HEK293T (cell line): ENCODE measurements around the gene ASIC4.

Source experiments
- ARNT ChIP-seq: fragments of 450-650 bp; IDR thresholded peaks from 2 replicates; pipeline ENCODE4 v1.6.1; 2017; ENCODE audit warnings: mild to moderate bottlenecking
- BHLHE40 ChIP-seq: fragments of 450-650 bp; IDR thresholded peaks from 2 replicates; pipeline ENCODE4 v1.6.1; 2016; ENCODE audit warnings: mild to moderate bottlenecking, moderate library complexity, borderline replicate concordance
- ELF4 ChIP-seq: fragments of 450-650 bp; IDR thresholded peaks from 2 replicates; pipeline ENCODE4 v1.6.1; 2017; ENCODE audit warnings: antibody characterized with exemption
- FOXK2 ChIP-seq: fragments of 450-650 bp; IDR thresholded peaks from 2 replicates; pipeline ENCODE4 v1.6.1; 2016; ENCODE audit warnings: mild to moderate bottlenecking
- FOXM1 ChIP-seq: fragments of 450-650 bp; IDR thresholded peaks from 2 replicates; pipeline ENCODE4 v1.6.1; 2017; ENCODE audit warnings: mild to moderate bottlenecking, borderline replicate concordance
- LEF1 ChIP-seq: fragments of 450-650 bp; IDR thresholded peaks from 2 replicates; pipeline ENCODE4 v1.6.1; 2017; ENCODE audit warnings: mild to moderate bottlenecking, borderline replicate concordance
- NFRKB ChIP-seq: fragments of 450-650 bp; IDR thresholded peaks from 2 replicates; pipeline ENCODE4 v1.6.1; 2016; ENCODE audit warnings: mild to moderate bottlenecking, moderate library complexity
- SP1 ChIP-seq: fragments of 450-650 bp; IDR thresholded peaks from 2 replicates; pipeline ENCODE4 v1.6.1; 2017
- SUZ12 ChIP-seq: fragments of 450-650 bp; IDR thresholded peaks from 2 replicates; pipeline ENCODE4 v1.6.1; 2016; ENCODE audit warnings: mild to moderate bottlenecking
- TARDBP ChIP-seq: fragments of 450-650 bp; IDR thresholded peaks from 2 replicates; pipeline ENCODE4 v1.6.1; 2016
- ZNF384 ChIP-seq: fragments of 450-650 bp; IDR thresholded peaks from 2 replicates; pipeline ENCODE4 v1.6.1; 2016
- TF ChIP-seq, protein P1 (sequence below): fragments of 450-650 bp; IDR thresholded peaks from 2 replicates; pipeline ENCODE4 v1.6.1; 2016

DNA sequence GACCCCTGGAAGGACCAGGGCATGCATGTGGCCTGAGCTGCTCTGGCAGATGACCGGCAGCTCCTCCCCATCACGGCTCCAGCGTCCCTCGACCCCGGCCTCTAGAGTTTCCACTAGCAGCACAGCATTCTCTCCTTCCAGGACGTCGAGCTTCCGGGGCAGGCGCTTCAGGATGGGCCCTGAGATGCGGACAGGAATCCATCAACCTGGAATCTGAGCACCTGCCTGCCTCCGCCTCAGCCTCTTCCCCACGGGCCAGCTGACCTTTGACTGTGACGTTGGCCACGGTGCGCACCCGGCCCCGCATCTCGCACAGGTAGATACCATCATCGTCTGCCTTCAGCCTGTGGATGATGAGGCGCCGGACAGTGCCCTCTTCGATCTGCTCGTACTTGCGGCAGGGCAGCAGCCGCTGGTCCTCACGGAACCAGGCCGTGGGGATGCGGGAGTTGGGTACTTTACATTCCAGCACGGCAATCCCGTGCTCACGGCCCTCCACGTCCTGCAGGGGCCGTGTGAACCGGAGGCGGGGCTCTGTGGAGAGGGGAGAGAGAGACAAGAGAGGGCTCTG, 53.6 kb downstream of the ASIC4 start:
- TF ChIP-seq BHLHE40 (no peak), TARDBP (no peak), SP1 (no peak), ELF4 (no peak), FOXK2 (no peak), FOXM1 (no peak), NFRKB (no peak), SUZ12 (no peak), ARNT (no peak), ZNF384 (no peak), LEF1 (no peak)
- TF ChIP-seq, protein P1, sequence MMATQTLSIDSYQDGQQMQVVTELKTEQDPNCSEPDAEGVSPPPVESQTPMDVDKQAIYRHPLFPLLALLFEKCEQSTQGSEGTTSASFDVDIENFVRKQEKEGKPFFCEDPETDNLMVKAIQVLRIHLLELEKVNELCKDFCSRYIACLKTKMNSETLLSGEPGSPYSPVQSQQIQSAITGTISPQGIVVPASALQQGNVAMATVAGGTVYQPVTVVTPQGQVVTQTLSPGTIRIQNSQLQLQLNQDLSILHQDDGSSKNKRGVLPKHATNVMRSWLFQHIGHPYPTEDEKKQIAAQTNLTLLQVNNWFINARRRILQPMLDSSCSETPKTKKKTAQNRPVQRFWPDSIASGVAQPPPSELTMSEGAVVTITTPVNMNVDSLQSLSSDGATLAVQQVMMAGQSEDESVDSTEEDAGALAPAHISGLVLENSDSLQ: no peak
